Endothelial cell of umbilical vein (primary cell): ENCODE results near the gene STX1A. TPM values are rescaled to one million over a fixed set of nuclear protein-coding genes. Genes with fewer than 3 reads are reported as not detected.

Source experiments
- BruUV-seq: library from RNA; stranded (reverse); fragments of 400-500 nt; replicated peaks from 2 replicates; lab custom pipeline; 2021; lab: Mats Ljungman, UMichigan
- CTCF ChIA-PET: fragments of 300-600, 350-600 bp; sonication (Branson Sonifier 250); formaldehyde crosslinking; loops from one replicate; lab custom pipeline; 2021; ENCODE audit warnings: antibody characterized with exemption, inconsistent platforms; lab: Charles Lee
- POLR2A ChIA-PET: fragments of 300-600, 350-600 bp; sonication (Branson Sonifier 250); formaldehyde crosslinking; loops from one replicate; lab custom pipeline; 2021; ENCODE audit warnings: antibody characterized with exemption, inconsistent platforms; lab: Charles Lee
- DNase-seq: peaks from one replicate; pipeline ENCODE4 v3.0.0-alpha.2; 2011; ENCODE audit warnings: low read depth, low spot score
- FAIRE-seq: peaks from 2 replicates; lab custom pipeline; 2011; peaks lifted over from hg19 to GRCh38; lab: Jason Lieb, UNC
- H2AFZ ChIP-seq: 2 replicates; pipeline ENCODE4 v1.6.0; 2012; ENCODE audit warnings: low read depth, low read length, control low read depth, inconsistent platforms
- H3K27ac ChIP-seq: 2 replicates; pipeline ENCODE4 v1.5.1; 2011; ENCODE audit warnings: low read depth, mild to moderate bottlenecking, control low read depth, low read length, moderate library complexity; ENCODE audit not compliant: insufficient read depth
- H3K27me3 ChIP-seq, 2 experiments: 2 replicates each; pipeline versions ENCODE4 v1.6.0 to v1.6.1; 2011; ENCODE audit warnings: low read length in 2 of 2, mixed read lengths in 1 of 2; ENCODE audit not compliant: control insufficient read depth in 2 of 2, insufficient read depth in 2 of 2
- H3K36me3 ChIP-seq, 2 experiments: 2 replicates in 1 of 2; 3 replicates in 1 of 2; pipeline ENCODE4 v1.5.1; 2011; ENCODE audit warnings: low read length in 2 of 2, mild to moderate bottlenecking in 1 of 2, moderate library complexity in 1 of 2; ENCODE audit not compliant: control insufficient read depth in 2 of 2, insufficient read depth in 2 of 2; ENCODE audit errors: extremely low read depth in 1 of 2
- H3K4me1 ChIP-seq: 3 replicates; pipeline ENCODE4 v1.5.1; 2011; ENCODE audit warnings: mild to moderate bottlenecking, low read length; ENCODE audit not compliant: control insufficient read depth, insufficient read depth; ENCODE audit errors: extremely low read depth
- H3K4me2 ChIP-seq: 2 replicates; pipeline ENCODE4 v1.6.1; 2011; ENCODE audit warnings: low read length, control low read depth, mixed read lengths; ENCODE audit not compliant: insufficient read depth
- H3K4me3 ChIP-seq, 3 experiments: fragments of 200-600 bp in 1 of 3; sonication (generic), shearing (Covaris generic) in 1 of 3; replicated peaks in 1 of 3; 2 replicates each; pipeline ENCODE4 v1.5.1; 2011 to 2016; ENCODE audit warnings: control low read depth in 3 of 3, low read length in 3 of 3, mild to moderate bottlenecking in 2 of 3, inconsistent platforms in 1 of 3, low read depth in 1 of 3, moderate library complexity in 1 of 3; ENCODE audit not compliant: insufficient read depth in 1 of 3
- H3K79me2 ChIP-seq: 2 replicates; pipeline ENCODE4 v1.6.0; 2012; ENCODE audit warnings: low read length, inconsistent platforms; ENCODE audit not compliant: control insufficient read depth, insufficient read depth
- H3K9ac ChIP-seq: replicated peaks from 2 replicates; pipeline ENCODE3; 2011; ENCODE audit warnings: low read length, control low read depth; ENCODE audit not compliant: insufficient read depth; ENCODE audit errors: extremely low read depth
- H3K9me1 ChIP-seq: replicated peaks from 3 replicates; pipeline ENCODE4 v1.6.0; 2011; ENCODE audit warnings: mild to moderate bottlenecking, low read length; ENCODE audit not compliant: control insufficient read depth, insufficient read depth; ENCODE audit errors: extremely low read depth
- H3K9me3 ChIP-seq: replicated peaks from 2 replicates; pipeline ENCODE4 v1.5.1; 2012; ENCODE audit warnings: low read length, inconsistent platforms; ENCODE audit not compliant: control insufficient read depth, insufficient read depth
- H4K20me1 ChIP-seq: replicated peaks from 2 replicates; pipeline ENCODE3; 2011; ENCODE audit warnings: mild to moderate bottlenecking, low read length; ENCODE audit not compliant: control insufficient read depth, insufficient read depth; ENCODE audit errors: extremely low read depth
- EZH2 ChIP-seq: IDR thresholded peaks from 2 replicates; pipeline ENCODE4 v1.6.1; 2012; ENCODE audit warnings: borderline replicate concordance, low read depth, mild to moderate bottlenecking, moderate library complexity, low read length, inconsistent platforms; ENCODE audit not compliant: severe bottlenecking
- FOS ChIP-seq: IDR thresholded peaks from 2 replicates; pipeline ENCODE4 v1.6.1; 2011; ENCODE audit warnings: mild to moderate bottlenecking, low read length, moderate library complexity, borderline replicate concordance; ENCODE audit not compliant: insufficient read depth
- GATA2 ChIP-seq: IDR thresholded peaks from 2 replicates; pipeline ENCODE4 v1.7.0; 2011; ENCODE audit warnings: low read depth, mild to moderate bottlenecking, moderate library complexity, mixed read lengths, low read length; ENCODE audit not compliant: insufficient read length, insufficient read depth
- JUN ChIP-seq: IDR thresholded peaks from 2 replicates; pipeline ENCODE4 v1.6.1; 2011; ENCODE audit warnings: borderline replicate concordance, low read depth; ENCODE audit not compliant: insufficient read length, insufficient read depth
- POLR2A ChIP-seq: IDR thresholded peaks from 2 replicates; pipeline ENCODE4 v1.6.1; 2012; ENCODE audit warnings: low read depth, mild to moderate bottlenecking, control low read depth, low read length
- POLR2AphosphoS5 ChIP-seq: IDR thresholded peaks from 2 replicates; pipeline ENCODE4 v1.6.1; 2012; ENCODE audit warnings: low read depth, mild to moderate bottlenecking, control low read depth, low read length, moderate library complexity; ENCODE audit not compliant: insufficient read depth
- dilution Hi-C: fragments of 300-500 bp; cut with MboI; formaldehyde crosslinking; loops from one replicate; pipeline ENCODE4 v1.15.0; 2019; ENCODE audit warnings: low sequenced_read_pairs; ENCODE audit not compliant: extremely low pct_ligation_motif_present
- intact Hi-C: fragments of 100-400 bp; cut with micrococcal nuclease; formaldehyde crosslinking; loops from one replicate; pipeline ENCODE4 v1.10.0; 2022
- polyA plus RNA-seq, 4 experiments: library from polyadenylated mRNA; depleted of rRNA in 3 of 4; stranded (reverse) in 3 of 4; unstranded in 1 of 4; fragments of >200 nt; gene quantifications; 2 replicates each; pipeline versions ENCODE4 v1.2.1 to v1.2.3, GENCODE V29; 2011 to 2012; ENCODE audit warnings: missing spikeins in 1 of 4
- total RNA-seq: library from RNA; stranded (reverse); gene quantifications from 2 replicates; pipeline ENCODE4 v1.2.3, GENCODE V29; 2021
- TF ChIP-seq, protein P1 (sequence below), 2 donors: IDR thresholded peaks; 1 replicate in 1 of 2; 2 replicates in 1 of 2; pipeline ENCODE4 v1.5.1; 2011; ENCODE audit warnings: low read length in 2 of 2, mild to moderate bottlenecking in 2 of 2, moderate library complexity in 2 of 2, control low read depth in 1 of 2, inconsistent platforms in 1 of 2, low read depth in 1 of 2; ENCODE audit not compliant: insufficient read depth in 1 of 2; ENCODE audit errors: extremely low read depth in 1 of 2

Gene STX1A
- total and polyA plus RNA-seq, 2 donors (not counting 3 experiments of a cell fraction or from before 2014, with no cell fraction given) = 13.1 to 20.8 TPM

DNA sequence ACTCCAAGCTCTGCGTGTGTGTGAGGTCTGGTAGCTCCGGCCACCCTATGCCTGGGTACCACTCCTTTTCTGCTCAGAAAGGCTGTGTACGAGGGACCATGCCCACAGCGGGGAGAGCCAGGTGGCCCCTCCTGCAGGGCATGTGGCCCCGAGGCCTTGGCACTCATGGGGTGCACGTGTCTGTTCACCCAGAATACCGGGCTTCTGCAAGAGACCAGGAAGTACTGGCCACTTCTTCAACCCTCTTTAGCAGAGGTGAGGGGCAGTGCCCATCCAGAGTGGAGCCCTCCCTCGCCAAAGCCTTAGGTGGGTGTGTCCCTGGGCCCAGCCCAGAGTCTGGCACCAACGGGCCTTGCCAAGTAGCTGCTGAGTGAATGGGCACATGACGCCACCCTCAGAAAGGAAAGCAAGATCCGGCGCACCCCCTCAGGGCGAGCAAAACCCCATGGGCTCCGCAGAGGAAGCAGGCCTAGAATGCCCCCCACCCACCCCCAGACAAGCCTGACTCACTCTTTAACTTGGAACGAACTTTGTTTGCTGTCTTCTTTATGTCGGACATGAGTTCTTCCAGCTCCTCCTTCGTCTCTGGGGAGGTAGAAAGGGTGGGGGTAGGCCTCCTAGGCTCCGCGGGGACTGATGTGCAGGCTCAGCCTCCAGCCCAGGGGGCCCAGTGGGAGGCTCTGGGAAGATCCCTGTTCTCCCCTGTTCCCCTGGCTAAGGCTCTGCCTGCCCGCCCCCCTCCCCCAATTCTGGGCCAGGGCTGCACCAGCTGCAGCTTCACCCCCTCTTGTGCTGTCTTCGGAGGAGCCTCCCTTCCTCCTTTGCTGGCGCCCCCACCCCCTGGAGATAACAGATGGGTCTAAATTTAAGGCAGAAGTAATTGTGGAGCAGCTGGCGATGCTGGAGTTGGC, 14.6 kb downstream of the STX1A start:
- no peak for FAIRE-seq
- H2AFZ ChIP-seq = no peak overlapping the region

More for the DNA sequence above, 14.6 kb downstream of the STX1A start:
- dilution Hi-C loops = no loop called here
- DNase-seq = no peak
- ChIA-PET POLR2A (interaction anchor here (0.6 to 1.0 kb wide), 2 partner anchors 15 to 20 kb away, joined by 3 to 7 read pairs; partner anchors contain the start of gene STX1A), CTCF (interaction anchor here (0.9 to 3.5 kb wide), 5 partner anchors 12 to 98 kb away, joined by 3 to 25 read pairs (median 13); no protein-coding TSS in a partner anchor)
- Histone ChIP-seq H3K27me3 (no peaks in the 10 kb centered on the region), H4K20me1 (no peaks in the 10 kb centered on the region), H3K4me1 (peaks cover 9% of the 10 kb centered on the region), H3K4me2 (no peak overlapping the region), H3K27ac (no peak overlapping the region), H3K9me3 (no peaks in the 10 kb centered on the region), H3K9me1 (no peaks in the 10 kb centered on the region), H3K4me3 (no peak overlapping the region), H3K9ac (no peak overlapping the region), H3K79me2 (peaks cover 13% of the 10 kb centered on the region), H3K36me3 (peaks cover 0 to 7% of the 10 kb centered on the region in 2 experiments)
- no peak for TF ChIP-seq FOS
- TF ChIP-seq EZH2 = no peak
- TF ChIP-seq POLR2AphosphoS5 = no peak
- no peak for TF ChIP-seq POLR2A
- TF ChIP-seq, protein P1, sequence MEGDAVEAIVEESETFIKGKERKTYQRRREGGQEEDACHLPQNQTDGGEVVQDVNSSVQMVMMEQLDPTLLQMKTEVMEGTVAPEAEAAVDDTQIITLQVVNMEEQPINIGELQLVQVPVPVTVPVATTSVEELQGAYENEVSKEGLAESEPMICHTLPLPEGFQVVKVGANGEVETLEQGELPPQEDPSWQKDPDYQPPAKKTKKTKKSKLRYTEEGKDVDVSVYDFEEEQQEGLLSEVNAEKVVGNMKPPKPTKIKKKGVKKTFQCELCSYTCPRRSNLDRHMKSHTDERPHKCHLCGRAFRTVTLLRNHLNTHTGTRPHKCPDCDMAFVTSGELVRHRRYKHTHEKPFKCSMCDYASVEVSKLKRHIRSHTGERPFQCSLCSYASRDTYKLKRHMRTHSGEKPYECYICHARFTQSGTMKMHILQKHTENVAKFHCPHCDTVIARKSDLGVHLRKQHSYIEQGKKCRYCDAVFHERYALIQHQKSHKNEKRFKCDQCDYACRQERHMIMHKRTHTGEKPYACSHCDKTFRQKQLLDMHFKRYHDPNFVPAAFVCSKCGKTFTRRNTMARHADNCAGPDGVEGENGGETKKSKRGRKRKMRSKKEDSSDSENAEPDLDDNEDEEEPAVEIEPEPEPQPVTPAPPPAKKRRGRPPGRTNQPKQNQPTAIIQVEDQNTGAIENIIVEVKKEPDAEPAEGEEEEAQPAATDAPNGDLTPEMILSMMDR (IDR thresholded peaks at IDR 0.05; ENCODE audit: extremely low read depth in 1 of 2, insufficient read depth in 1 of 2, low read depth in 1 of 2, low read length in 2 of 2) = no peak
- no peak for TF ChIP-seq JUN
- no peak for TF ChIP-seq GATA2
- intact Hi-C loops = no loop called here
- no TSS peak for BruUV-seq
